GM12873 (cell line): ENCODE results near the gene SPIRE2.

Source experiments
- CTCF ChIP-seq: IDR thresholded peaks from 2 replicates; pipeline ENCODE4 v1.5.1; 2012; ENCODE audit warnings: low read depth, mild to moderate bottlenecking, moderate library complexity, low read length, control low read depth; ENCODE audit not compliant: insufficient read depth; ENCODE audit errors: missing control alignments

SPIRE2 gene

GRCh38 chr16:89864527-89864820 lies 36.2 kb downstream of the SPIRE2 start:
- TF ChIP-seq CTCF = no peak

DNA sequence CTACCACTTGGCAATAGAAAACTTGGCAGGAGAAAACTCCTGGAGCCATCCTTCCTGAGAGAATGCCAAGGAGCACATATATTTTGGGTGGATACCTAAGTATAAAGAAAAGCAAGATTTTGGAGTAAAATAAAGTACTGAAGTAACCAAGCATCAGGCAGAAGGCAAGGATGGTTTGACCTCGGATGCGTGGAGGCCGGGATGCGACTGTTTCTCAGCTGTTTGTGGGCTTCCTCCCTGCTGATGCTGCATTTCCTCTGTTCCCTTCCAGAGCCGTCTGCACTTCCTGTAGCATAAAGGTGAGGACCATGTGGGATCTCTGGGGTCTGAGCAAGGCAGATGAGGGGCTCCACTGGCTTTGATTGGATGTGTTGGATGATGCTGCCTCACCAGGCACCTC lies 39.6 kb downstream of the SPIRE2 start:
- TF ChIP-seq CTCF = no peak

DNA sequence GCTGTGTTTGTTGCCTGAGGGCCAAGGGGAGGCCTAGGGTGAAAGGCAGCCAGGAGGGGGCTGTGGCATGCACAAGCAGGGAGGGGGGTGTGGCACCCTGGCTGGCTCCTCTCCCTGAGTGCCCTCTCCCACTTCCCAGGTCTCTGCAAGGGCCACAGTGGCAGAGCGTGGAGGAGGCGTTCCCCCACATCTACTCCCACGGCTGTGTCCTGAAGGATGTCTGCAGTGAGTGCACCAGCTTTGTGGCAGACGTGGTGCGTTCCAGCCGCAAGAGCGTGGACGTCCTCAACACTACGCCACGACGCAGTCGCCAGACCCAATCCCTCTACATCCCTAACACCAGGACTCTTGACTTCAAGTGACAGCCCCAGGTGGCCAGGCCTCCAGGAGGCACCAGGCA lies 41.6 kb downstream of the SPIRE2 start:
- TF ChIP-seq CTCF = no peak

DNA sequence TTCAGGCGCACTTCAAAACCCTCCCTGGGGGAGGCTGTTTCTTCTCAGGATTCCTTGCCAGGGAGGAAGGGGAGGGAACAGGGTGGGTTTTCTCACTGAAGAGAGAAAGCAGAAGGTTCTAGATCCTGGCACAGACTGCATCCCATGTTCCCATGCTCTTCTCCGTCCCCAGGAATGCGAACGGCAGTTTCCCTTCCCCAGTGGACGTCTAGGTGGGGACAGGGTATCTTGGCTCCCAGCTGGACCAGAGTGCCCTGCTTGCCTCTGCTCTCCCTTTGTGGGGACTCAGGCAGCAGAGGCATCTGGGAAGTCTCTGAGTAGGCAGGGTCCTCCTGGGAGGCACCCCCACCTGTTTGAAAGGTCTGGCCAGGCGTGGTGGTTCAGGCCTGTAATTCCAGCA lies 42.2 kb downstream of the SPIRE2 start:
- TF ChIP-seq CTCF = no peak

- no peak for TF ChIP-seq CTCF
Measured at GRCh38 chr16:89871895-89872294, 43.6 kb downstream of the SPIRE2 start.

GRCh38 chr16:89873109-89873971 lies 45.1 kb downstream of the SPIRE2 start, which contains the start of gene TCF25:
TSS of gene TCF25 (plus strand) at chr16:89873592. CDS start at chr16:89873668, 76 bp downstream.
- TF ChIP-seq CTCF = peak; percentile 5

DNA sequence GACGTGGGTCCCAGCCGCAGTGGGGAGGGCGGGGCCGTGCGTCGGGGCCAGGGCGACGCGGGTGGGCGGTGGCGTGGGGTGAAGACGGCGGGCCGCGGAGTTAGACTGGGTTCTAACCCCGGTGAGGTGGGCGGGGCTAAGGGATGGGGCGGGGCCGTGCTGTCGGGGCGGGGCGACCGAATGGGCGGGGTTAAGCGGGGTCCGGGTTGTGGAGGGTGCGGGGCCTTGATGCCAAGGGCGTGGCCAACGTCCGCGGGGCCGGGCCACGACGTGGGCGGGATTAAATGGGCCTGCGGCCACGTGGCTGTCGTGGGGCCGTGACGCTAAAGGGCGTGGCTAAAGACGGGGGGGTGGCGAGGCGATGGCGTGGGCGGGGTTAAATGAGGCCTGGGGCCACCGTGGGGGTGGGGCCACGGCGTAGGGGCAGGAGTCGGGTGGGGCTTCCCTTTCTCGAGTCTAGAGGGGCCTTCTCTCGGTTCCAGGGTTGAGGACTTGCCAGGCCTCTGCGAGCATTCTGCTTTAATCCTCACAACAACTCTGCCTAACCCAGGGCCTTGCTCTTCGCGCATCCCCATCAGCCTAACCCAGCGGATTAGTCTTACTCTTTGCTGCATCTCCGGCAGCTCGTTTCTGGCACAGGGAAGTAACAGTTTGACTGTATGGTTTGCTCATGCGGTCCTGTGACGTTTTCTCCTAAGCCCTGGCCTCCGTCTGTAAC lies 45.9 kb downstream of the SPIRE2 start:
- no peak for TF ChIP-seq CTCF
